DMS114 treated with DMSO at 0.1 percent for 48 hours (cell line): ENCODE results near the gene TLR2.

Experiments
- DNase-seq: peaks from one replicate; lab custom pipeline; 2025; ENCODE audit not compliant: unreplicated experiment; lab: John Stamatoyannopoulos, UW

Gene TLR2

DNA sequence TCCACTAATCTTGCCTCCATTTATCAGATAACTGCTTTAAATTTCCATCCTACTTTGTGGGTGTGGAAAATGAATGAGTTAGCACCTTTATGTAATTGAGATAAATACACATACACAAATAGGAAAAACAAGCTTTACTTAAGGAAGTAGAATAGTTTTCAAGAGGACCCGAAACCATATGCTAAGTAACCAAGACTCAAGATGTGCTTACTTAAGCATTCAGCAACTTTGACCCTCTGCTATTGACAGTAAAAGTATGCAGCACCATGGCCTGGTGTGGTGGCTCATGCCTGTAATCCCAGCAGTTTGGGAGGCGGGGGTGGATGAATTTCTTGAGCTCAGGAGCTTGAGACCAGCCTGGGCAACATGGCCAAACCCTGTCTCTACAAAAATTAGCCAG lies 45.8 kb downstream of the TLR2 start:
- no peak for DNase-seq

DNA sequence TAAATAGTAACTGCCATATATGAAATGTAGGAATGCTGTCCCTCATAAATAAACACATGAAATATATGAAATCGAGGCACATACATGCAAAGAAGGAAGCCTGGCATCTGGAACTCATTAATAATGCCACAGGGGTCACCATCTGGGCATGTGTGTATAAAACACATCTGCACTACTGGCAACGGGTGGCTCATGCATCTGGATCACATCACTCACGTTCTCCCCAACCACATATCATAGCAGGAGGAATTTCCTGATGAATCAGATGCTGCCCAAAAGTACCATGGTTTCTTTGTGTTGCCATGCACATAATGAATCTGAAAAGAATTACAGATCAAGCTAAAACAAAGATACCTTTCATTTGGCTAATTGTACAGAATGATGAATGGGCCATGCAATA lies 47.2 kb downstream of the TLR2 start:
- DNase-seq = no peak

DNA sequence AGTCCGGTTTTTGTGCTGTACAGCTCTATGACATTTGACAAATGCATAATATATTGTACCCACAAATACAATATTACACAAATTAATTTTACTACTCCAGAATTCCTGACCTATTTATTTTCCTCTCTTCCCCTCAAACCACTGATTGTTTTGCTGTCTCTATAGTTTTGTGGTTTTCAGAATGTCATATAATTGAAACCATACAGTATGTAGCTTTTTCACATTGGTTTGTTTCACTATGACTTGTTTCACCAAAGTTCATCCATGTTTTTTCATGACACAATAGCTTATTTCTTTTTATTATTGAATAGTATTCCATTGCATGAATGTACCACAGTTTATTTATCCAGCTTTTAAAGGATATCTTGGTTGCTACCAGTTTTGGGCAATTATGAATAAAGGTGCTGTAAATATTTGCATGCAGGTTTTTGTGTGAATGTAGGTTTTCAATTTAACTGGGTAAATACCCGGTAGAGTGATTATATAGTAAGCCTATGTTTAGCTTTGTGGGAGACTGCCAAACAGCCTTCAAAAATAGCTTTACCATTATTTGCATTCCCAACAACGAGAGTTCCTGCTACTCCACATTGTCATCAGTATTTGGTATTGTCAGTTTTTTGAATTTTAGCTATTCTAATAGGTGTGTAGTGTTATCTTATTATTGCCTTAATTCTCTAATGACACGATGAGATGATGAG lies 49.8 kb downstream of the TLR2 start:
- no peak for DNase-seq

DNA sequence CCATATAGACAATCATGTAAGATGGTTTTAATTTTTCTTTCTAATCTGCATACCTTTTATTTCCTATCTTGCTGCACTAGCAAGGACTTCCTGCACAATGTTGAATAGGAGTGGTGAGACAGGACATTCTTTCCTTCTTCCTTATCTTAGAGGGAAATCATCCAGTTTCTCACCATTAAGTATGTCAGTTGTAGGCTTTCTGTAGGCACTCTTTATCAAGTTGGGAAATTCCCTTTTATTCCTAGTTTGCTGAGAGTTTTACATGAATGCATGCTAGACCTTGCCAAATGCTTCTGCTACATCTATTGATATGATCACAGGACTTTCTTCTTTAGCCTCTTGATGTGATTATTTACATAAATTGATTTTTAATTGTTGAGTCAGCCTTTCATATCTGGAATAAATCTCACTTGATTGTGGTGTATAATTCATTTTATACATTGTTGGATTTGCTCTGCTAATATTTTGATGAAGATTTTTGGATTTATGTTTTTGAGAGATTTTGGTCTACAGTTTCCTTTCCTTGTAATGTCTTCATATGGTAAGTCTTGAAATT lies 51.9 kb downstream of the TLR2 start:
- no peak for DNase-seq

DNA sequence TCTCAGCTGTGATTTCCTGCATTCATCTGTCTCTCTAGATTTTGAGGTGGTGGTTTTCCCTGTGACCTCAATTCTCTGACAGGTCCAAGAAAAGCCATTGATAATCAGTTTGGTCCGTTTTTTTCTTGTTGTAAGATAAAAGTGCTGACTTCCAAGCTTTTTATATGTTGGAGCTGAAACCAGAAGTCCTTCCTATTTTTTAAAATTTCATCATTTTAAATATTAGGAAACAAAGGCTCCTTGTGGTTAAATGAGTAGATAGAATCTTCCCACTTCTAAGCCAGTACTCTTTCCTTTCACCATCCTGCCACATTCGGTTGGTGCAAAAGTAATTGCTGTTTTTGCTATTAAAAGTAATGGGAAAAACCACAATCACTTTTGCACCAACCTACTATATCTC lies 57.5 kb downstream of the TLR2 start:
- no peak for DNase-seq

- no peak for DNase-seq
Measured at GRCh38 chr4:153745651-153746050, 61.6 kb downstream of the TLR2 start.

DNA sequence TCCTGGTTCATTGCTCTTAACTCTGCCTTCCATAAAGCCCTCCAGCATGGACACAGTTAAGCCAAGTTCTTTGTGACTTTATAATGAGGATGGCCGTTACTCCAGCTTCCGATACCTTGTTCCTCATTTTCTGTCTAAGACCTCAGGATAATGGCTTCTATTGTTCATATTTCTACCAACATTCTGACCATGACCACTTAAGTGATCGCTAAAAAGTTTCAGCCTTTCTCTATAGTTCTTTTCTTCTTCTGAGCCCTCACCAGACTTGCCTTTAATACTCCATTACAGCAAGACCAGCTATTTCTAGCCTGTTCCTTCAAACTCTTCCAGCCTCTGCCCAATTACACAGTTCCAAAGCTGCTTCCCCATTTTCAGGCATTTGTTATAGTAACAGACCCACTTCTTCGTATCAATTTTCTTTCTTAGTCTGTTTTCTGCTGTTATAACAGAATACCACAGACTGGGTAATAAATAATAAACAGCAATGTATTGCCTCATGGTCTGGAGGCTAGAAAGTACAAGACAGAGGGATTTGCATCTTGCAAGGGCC lies 63.4 kb downstream of the TLR2 start:
- DNase-seq = no peak

DNA sequence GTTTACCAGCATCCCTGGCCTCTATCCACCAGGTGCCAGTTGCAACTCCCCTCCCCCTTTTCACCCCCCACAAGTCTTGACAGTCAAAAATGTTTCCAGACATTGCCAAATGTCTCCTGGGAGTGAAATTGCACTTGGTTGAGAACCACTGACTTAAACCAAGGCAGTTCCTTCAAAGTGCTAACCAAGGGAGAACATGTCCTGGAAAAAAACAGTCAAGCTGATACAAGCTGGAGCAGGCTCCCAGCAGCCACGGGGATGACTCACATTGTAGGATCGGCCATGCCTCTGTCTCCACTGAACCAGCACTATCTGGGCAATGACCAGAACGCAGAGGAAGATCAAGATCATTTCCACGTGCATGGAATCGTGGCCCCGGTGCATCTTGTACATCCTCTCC lies 64.3 kb downstream of the TLR2 start:
- no peak for DNase-seq

DNA sequence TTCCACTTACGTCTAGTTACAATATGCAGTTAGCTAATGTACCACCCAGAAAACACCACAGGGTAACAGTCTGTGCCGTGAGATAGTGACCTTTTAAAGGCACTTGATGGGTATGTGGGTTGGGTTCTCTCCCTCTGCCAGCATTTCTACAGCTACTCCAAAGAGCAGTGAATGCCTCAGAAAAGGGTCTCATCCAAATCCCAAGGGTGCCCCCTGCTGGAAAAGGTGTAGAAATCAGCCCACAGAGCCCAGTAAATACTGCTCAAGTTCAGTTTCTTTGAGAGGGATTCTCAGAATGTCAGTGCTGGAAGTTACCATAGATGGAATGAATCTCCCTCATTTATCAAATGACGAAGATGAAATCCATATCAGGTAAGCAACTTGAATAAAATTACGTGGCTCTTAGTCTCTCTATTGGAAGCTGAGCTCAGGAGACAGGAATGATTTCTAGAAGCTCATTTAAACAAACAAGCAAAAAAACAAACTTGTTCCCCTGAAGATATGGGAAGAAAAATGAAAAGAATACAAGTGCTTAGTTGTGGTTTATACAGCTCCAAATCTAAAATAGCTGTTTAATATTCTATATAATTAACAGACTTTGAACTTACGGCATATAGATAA lies 66.2 kb downstream of the TLR2 start:
- DNase-seq = peak; percentile 26

- no peak for DNase-seq
Measured at GRCh38 chr4:153755186-153755585, 71.1 kb downstream of the TLR2 start.
